IPS DF 4.7 (cell line): ENCODE results near the gene TIAM2.
"Not testable (repeated sequence)": the region's sequence is repeated elsewhere in the genome, so short reads cannot be mapped to it uniquely, and the experiment has no call there.

Source experiments
- DNase-seq: peaks from one replicate; pipeline ENCODE4 v3.0.0-alpha.2; 2013; ENCODE audit warnings: low spot score; ENCODE audit errors: extremely low read depth

TIAM2 gene

DNA sequence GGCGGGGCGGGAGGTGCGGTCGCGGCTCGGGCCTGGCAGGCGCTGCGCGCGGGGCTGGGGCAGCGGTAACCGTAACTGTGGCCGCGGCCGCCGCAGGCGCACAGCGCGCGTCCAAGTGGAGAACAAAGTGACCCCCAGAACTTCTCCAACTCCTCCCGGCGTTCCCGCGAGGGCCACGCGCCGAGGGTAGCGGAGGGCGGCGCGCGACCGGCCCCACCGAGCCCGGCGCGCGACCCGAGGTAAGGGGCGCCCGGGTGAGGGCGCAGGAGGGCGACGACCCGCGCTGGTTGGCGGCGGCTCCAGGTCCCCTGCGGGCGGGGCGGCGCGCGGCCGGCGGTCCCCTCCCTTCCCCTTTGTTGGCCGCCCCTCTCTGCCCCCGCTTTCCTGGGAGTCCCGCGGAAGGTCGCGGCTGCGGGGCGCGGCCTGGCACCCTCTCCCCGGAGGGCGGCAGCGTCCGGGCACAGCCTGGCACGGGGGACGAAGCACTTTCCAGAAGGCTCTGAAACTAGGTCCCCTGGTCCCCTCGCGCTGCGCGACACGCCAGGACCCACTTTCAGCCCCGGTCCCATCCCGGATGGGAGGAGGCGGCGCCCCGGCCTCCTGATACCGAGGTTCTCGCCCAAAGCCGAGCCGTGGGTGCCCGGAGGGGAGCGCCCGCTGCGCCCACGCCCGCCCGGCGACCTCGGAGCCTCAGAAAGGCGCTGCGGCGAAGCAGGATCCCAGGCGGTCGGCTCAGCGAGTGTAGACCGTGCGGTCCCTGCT is at the start of gene TIAM2:
Gene TIAM2 (plus strand): TSS at position 62 of the 762 bp plus-strand sequence. CDS start 133,909 bp downstream, outside the sequence.
- DNase-seq = no peak

DNA sequence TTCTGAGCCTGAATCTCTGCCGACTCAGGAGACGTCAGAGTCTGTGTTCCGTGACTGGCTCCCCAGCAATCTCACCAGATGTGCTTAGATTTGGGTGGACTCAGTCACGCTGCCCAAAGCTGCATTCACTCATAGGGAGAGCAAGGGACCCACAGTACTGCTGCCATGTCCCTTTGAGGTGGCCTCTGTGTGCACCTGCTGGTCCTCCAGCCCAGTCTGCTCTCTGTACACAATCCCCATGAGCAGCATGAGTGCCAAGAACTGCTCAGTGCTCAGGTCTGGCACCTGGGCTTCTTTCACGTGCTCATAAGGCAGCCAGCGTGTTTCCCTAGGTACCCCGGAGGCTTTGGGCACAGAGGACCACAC is 44.2 kb upstream of the TIAM2 start:
- DNase-seq = no peak

DNA sequence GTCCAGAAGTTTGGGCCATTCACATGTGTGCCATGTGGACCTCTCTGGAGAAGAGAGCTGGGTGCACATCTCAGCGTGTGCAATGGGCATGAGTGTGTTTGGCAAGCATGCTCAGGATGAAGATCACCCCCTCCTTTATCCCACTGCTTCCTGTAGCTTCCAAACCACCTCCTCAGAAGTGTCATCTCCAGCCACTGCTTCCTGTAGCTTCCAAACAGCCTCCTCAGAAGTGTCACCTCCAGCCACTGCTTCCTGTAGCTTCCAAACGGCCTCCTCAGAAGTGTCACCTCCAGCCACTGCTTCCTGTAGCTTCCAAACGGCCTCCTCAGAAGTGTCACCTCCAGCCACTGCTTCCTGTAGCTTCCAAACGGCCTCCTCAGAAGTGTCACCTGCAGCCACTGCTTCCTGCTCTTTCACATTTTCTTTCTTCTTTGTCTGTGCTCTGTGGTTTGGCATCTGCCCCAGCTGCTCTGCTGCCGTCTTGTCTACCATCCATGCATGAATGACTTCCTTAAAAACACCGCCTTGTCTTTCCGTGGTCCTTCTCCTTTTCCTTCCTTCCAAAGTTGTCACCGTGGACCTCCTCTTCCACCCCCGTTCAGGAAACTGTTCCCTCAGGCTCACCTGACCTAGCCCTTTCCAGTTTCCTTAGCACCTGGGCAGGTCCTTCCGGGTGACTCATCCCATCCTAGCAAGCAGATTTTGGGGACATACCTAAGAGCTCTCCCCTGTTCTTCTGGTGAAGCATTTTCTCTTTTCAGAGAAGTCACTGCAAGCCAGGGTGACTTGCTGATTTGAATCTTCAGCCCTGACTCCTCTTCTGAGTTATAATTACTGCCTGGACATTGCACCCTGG is 43.5 kb upstream of the TIAM2 start:
- DNase-seq = no peak

GRCh38 chr6:154953644-154954043 is 41.5 kb upstream of the TIAM2 start:
- no peak for DNase-seq

DNA sequence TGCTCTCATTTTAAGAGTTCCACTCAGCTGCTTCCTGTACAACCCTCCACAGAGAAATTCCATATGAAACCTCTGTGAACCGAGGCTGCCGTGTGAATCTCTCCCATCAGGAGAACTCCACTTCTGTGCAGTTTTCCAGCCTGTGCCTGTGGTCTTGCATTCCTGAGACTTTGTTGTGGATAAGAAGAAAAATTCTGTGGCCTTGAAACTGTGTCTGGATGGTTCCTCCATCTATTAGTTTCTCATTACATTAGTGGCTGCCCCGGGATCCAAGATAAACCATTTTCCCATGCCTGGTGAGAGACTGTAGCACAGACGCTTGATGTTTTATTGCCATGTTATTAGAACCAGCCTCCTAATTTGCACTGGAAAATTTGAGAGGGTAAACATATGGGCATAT is 40.8 kb upstream of the TIAM2 start:
- no peak for DNase-seq

GRCh38 chr6:154956771-154957522 is 38.2 kb upstream of the TIAM2 start:
- DNase-seq = no peak

GRCh38 chr6:154958469-154958868 is 36.6 kb upstream of the TIAM2 start:
- no peak for DNase-seq

GRCh38 chr6:154960299-154960843 is 34.7 kb upstream of the TIAM2 start:
- no peak for DNase-seq

- no peak for DNase-seq
Measured at GRCh38 chr6:154960854-154961530, 34.1 kb upstream of the TIAM2 start.

- no peak for DNase-seq
Measured at GRCh38 chr6:154962753-154963152, 32.4 kb upstream of the TIAM2 start.

GRCh38 chr6:154966065-154966770 is 28.9 kb upstream of the TIAM2 start:
- not testable (repeated sequence) for DNase-seq

DNA sequence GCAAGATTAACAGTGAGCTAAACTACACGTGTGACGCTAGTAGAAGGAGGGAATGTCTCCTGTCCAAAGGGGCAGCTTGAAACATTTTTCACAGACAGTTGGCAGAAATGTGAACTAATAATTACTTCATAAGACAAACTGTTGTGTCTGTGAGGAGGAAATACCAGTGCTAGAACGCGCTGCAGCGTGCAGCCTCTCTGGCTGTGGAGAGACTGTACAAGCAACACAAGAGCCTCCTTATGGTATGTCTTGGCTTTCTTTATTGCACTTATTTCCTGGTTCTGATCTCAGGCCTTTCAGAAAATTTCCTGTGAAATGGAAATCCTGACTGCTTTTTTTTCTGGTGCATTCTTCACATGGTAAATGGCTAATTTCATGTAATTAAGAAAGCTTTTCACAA is 25.3 kb upstream of the TIAM2 start:
- no peak for DNase-seq

DNA sequence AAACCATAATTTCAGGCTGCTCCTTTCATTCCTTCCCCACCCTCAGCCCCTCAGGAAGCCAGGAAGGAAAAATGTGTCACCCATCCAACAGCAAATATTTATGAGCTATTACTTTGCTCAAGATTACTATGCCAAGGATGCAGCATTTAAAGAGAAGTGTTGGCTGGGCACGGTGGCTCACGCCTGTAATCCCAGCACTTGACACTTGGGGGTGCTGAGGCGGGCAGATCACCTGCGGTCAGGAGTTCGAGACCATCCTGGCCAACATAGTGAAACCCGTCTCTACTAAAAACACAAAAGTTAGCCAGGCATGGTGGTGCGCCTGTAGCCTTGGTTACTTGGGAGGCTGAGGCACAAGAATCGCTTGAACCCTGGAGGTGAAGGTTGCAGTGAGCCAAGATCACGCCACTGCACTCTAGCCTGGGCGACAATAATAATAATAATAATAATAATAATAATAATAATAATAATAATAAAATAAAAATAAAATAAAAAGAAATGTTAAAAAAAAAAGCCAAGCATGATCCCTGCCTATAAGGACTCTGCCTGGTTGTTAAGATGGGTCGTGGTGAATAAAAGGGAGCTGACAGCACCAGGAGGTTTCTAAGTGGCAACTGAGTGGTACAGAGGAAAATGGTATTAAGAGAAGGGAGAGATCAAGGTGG is 20.5 kb upstream of the TIAM2 start:
- no peak for DNase-seq

DNA sequence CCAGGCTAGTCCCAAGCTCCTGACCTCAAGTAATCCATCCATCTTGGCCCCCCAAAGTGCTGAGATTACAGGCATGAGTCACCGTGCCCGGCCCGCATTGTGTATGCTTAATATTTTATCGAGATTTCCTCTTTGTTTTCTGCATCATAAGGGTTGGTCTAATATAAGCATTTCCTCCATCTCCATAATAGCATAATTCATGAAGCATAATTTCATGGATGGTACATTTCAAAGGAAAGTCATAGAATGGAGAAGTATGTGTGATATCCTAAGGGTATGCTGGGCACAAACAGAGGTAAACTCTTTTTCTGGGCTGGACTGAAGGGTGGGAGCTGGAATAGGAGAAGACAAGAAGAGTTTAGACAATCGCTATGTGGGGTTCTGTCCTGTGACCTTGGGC is 17.5 kb upstream of the TIAM2 start:
- DNase-seq = no peak

DNA sequence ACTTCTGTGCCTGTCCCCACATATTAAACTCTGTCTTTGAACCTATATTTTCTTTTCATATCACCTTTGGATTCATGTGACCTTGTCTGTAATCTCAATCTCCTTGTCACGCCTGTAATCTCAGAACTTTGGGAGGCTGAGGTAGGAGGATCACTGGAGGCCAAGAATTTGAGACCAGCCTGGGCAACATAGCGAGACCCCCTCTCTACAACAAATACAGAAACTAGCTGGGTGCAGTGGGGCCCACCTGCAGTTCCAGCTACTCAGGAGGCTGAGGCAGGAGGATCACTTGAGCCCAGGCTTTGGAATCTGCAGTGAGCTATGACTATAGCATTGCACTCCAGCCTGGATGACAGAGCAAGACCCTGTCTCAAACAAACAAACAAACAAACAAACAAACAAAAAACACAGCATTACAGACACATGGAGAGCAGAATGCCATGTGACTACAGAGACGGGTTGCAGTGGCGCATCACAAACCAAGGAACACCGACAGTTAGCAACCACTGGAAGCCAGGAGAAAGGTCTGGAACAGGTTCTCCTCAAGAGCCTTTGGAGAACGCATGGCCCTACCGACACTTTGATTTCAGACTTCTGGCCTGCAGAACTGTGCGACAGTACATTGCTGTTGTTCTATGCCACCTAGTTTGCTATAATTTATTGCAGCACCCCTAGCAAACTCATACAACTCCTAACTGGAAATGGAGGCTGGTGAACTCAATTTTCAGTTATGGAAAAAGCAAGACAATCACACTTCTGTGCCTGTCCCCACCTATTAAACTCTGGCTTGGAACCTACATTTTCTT is 14.6 kb upstream of the TIAM2 start:
- no peak for DNase-seq

- DNase-seq = no peak
Measured at GRCh38 chr6:154981079-154981870, 13.8 kb upstream of the TIAM2 start.

DNA sequence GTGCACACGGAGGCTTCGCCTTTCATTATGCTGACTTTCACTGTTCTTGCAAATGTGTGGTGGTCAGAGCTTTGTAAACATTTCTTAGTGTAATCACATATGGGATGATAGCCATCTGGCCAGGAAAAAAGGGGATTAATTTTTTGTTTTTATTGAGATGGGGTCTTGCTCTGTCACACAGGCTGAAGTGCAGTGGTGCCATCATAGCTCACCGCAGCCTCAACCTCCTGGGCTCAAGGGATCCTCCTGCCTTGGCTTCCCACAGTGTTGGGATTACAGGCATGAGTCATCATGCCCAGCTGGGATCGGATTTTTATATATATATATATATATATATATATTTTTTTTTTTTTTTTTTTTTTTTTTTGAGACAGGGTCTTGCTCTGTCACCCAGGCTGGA is 11.0 kb upstream of the TIAM2 start:
- DNase-seq = no peak

GRCh38 chr6:154986787-154987235 is 8.3 kb upstream of the TIAM2 start:
- no peak for DNase-seq
